OCI-LY1 (cell line): ENCODE results near the gene KIF17.

Experiments used
- EZH2 ChIP-seq: fragments of 200-600 bp; sonication (generic), shearing (Covaris generic); IDR thresholded peaks from 2 replicates; pipeline ENCODE4 v1.8.0; 2017; ENCODE audit warnings: borderline replicate concordance, mixed run types, mild to moderate bottlenecking, antibody characterized with exemption, low read length, moderate library complexity, mixed read lengths
- TF ChIP-seq, protein P1 (sequence below): fragments of 200-600 bp; sonication (generic), shearing (Covaris generic); IDR thresholded peaks from 2 replicates; pipeline ENCODE4 v1.5.1; 2017; ENCODE audit warnings: mild to moderate bottlenecking, antibody characterized with exemption, low read length, moderate library complexity, mixed read lengths

DNA sequence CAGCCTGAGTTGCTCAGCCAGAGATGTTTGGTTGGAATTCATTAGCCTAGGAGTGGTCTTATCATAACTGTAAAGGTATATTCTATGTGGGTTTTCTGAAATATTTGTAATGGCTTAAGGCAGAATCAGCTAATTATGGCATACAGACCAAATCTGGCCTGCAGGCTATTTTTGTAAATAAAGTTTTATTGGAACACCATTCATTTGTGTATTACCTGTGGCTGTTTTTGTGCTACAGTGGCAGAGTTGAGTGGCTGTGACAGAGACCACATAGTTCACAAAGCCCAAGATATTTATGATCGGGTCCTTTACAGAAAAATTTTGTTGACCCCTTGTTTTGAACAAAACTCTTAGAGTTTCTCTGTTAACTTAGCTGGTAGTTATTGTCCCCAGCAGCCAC lies 49.2 kb downstream of the KIF17 start:
- TF ChIP-seq EZH2 = no peak
- TF ChIP-seq, protein P1, sequence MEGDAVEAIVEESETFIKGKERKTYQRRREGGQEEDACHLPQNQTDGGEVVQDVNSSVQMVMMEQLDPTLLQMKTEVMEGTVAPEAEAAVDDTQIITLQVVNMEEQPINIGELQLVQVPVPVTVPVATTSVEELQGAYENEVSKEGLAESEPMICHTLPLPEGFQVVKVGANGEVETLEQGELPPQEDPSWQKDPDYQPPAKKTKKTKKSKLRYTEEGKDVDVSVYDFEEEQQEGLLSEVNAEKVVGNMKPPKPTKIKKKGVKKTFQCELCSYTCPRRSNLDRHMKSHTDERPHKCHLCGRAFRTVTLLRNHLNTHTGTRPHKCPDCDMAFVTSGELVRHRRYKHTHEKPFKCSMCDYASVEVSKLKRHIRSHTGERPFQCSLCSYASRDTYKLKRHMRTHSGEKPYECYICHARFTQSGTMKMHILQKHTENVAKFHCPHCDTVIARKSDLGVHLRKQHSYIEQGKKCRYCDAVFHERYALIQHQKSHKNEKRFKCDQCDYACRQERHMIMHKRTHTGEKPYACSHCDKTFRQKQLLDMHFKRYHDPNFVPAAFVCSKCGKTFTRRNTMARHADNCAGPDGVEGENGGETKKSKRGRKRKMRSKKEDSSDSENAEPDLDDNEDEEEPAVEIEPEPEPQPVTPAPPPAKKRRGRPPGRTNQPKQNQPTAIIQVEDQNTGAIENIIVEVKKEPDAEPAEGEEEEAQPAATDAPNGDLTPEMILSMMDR = no peak
